GM23248 (cell line): ENCODE data around the gene XKR7. TPM values are rescaled to one million over a fixed set of nuclear protein-coding genes. Genes with fewer than 3 reads are reported as not detected.

Experiments used
- DNase-seq: peaks from one replicate; pipeline ENCODE4 v3.0.0-alpha.2; 2015
- H2AFZ ChIP-seq: fragments of 200-600 bp; sonication (generic); 2 replicates; pipeline ENCODE4 v1.6.1; 2016; ENCODE audit warnings: antibody characterized with exemption
- H3F3A ChIP-seq: fragments of 200-600 bp; sonication (generic); 2 replicates; pipeline ENCODE4 v1.6.1; 2016; ENCODE audit warnings: mild to moderate bottlenecking, antibody characterized with exemption, mixed run types; ENCODE audit not compliant: insufficient read depth
- H3K27ac ChIP-seq: fragments of 200-600 bp; sonication (generic); 2 replicates; pipeline ENCODE4 v1.5.1; 2016; ENCODE audit warnings: mild to moderate bottlenecking
- H3K27me3 ChIP-seq: fragments of 200-600 bp; sonication (generic); replicated peaks from 2 replicates; pipeline ENCODE4 v1.6.1; 2016; ENCODE audit warnings: mild to moderate bottlenecking; ENCODE audit not compliant: insufficient read depth
- H3K36me3 ChIP-seq: fragments of 200-600 bp; sonication (generic); 2 replicates; pipeline ENCODE4 v1.6.1; 2016; ENCODE audit warnings: low read depth, mild to moderate bottlenecking
- H3K4me1 ChIP-seq: fragments of 200-600 bp; sonication (generic); 2 replicates; pipeline ENCODE4 v1.6.1; 2016; ENCODE audit warnings: mild to moderate bottlenecking; ENCODE audit not compliant: insufficient read depth
- H3K4me2 ChIP-seq: fragments of 200-600 bp; sonication (generic); one replicate; pipeline ENCODE4 v1.6.1; 2016; ENCODE audit warnings: mild to moderate bottlenecking; ENCODE audit not compliant: unreplicated experiment
- H3K4me3 ChIP-seq: fragments of 200-600 bp; sonication (generic); 2 replicates; pipeline ENCODE4 v1.5.1; 2016; ENCODE audit warnings: mild to moderate bottlenecking
- H3K79me2 ChIP-seq: fragments of 200-600 bp; sonication (generic); 2 replicates; pipeline ENCODE4 v1.6.1; 2016; ENCODE audit warnings: mild to moderate bottlenecking; ENCODE audit not compliant: insufficient read depth
- H3K9ac ChIP-seq: fragments of 200-600 bp; sonication (generic); 2 replicates; pipeline ENCODE4 v1.6.1; 2016; ENCODE audit warnings: mild to moderate bottlenecking
- H3K9me2 ChIP-seq: fragments of 200-600 bp; sonication (generic); 2 replicates; pipeline ENCODE4 v1.6.1; 2016; ENCODE audit warnings: mixed run types, mild to moderate bottlenecking, moderate library complexity; ENCODE audit not compliant: insufficient read depth
- H3K9me3 ChIP-seq: fragments of 200-600 bp; sonication (generic); one replicate; pipeline ENCODE4 v1.6.1; 2017; ENCODE audit warnings: low read depth
- H4K20me1 ChIP-seq: fragments of 200-600 bp; sonication (generic); 2 replicates; pipeline ENCODE4 v1.6.0; 2016; ENCODE audit not compliant: insufficient read depth
- EZH2 ChIP-seq: fragments of 200-600 bp; sonication (generic); IDR thresholded peaks from 2 replicates; pipeline ENCODE4 v1.6.1; 2018; ENCODE audit warnings: antibody characterized with exemption, mild to moderate bottlenecking; ENCODE audit not compliant: insufficient read depth, poor library complexity, severe bottlenecking
- EZH2phosphoT487 ChIP-seq: fragments of 200-600 bp; sonication (generic); IDR thresholded peaks from 2 replicates; pipeline ENCODE4 v1.6.1; 2018; ENCODE audit warnings: antibody characterized with exemption, moderate library complexity, mild to moderate bottlenecking, low read depth; ENCODE audit not compliant: insufficient read depth
- WGBS, 2 experiments: methylation state at CpG; one replicate each; pipeline ENCODE4 v1.1.6; 2015 to 2017; ENCODE audit warnings: low lambda C conversion rate in 2 of 2, low coverage in 1 of 2; ENCODE audit errors: missing lambda C conversion rate in 2 of 2; 5-methylcytosine and 5-hydroxymethylcytosine counted together
- in situ Hi-C: fragments of 300-500 bp; cut with MboI; formaldehyde crosslinking; loops from 2 replicates; pipeline ENCODE4 v1.15.0; 2020
- polyA plus RNA-seq: library from polyadenylated mRNA; unstranded; fragments of >200 nt; fragmentation: Nextera tagmentation; extraction: Ambion mirVana; gene quantifications from 2 replicates; pipeline ENCODE4 v1.2.1, GENCODE V29; 2016
- total RNA-seq: library from RNA; depleted of rRNA; stranded (reverse); fragments of >200 nt; shearing (Covaris generic); gene quantifications from 2 replicates; pipeline ENCODE4 v1.2.3, GENCODE V29; 2014

The XKR7 gene
- total and polyA plus RNA-seq, 2 experiments from 2014 or later, result not detected

GRCh38 chr20:31943052-31943471 is 24.9 kb upstream of the XKR7 start:
- no peak overlapping the region for H3K9ac ChIP-seq
- H3K9me3 ChIP-seq, result no peaks in the 10 kb centered on the region
- no peak overlapping the region for H3K4me2 ChIP-seq
- H3K4me3 ChIP-seq, result no peak overlapping the region
- H3K9me2 ChIP-seq, result no peaks in the 10 kb centered on the region
- H3K36me3 ChIP-seq, result peaks cover 10% of the 10 kb centered on the region
- no peaks in the 10 kb centered on the region for H3K79me2 ChIP-seq
- no peak for DNase-seq
- WGBS, 2 experiments, result 56 to 59% methylated on average over 2 of the region's 2 CpGs
- H3F3A ChIP-seq, result no peaks in the 10 kb centered on the region
- no peaks in the 10 kb centered on the region for H3K4me1 ChIP-seq
- no peaks in the 10 kb centered on the region for H3K27me3 ChIP-seq
- in situ Hi-C loops, result no loop called here
- TF ChIP-seq EZH2phosphoT487, result no peak
- TF ChIP-seq EZH2, result no peak
- H3K27ac ChIP-seq, result no peak overlapping the region
- H2AFZ ChIP-seq, result no peak overlapping the region
- no peaks in the 10 kb centered on the region for H4K20me1 ChIP-seq

- Histone ChIP-seq H3K4me3 (no peak overlapping the region), H3K9me3 (no peaks in the 10 kb centered on the region), H4K20me1 (no peaks in the 10 kb centered on the region), H3F3A (no peaks in the 10 kb centered on the region), H3K9me2 (no peaks in the 10 kb centered on the region), H3K36me3 (peaks cover 19% of the 10 kb centered on the region), H3K27ac (no peak overlapping the region), H3K4me1 (no peaks in the 10 kb centered on the region; the same call in 1 of the 2 replicates), H3K9ac (no peak overlapping the region), H3K79me2 (peaks cover 17% of the 10 kb centered on the region), H3K4me2 (no peak overlapping the region), H3K27me3 (no peaks in the 10 kb centered on the region), H2AFZ (no peak overlapping the region)
- TF ChIP-seq EZH2, result no peak
- no peak for TF ChIP-seq EZH2phosphoT487
- no peak for DNase-seq
- in situ Hi-C loops, result no loop called here
- WGBS, 2 experiments, result 81% methylated on average over 4 of the region's 4 CpGs
Observed at GRCh38 chr20:31945319-31945718, 22.6 kb upstream of the XKR7 start.

GRCh38 chr20:31945785-31946184 is 22.2 kb upstream of the XKR7 start:
- in situ Hi-C loops, result no loop called here

GRCh38 chr20:31948008-31948407 is 19.9 kb upstream of the XKR7 start:
- Histone ChIP-seq H3K4me3 (no peak overlapping the region), H3K79me2 (peaks cover 31% of the 10 kb centered on the region), H3K9me3 (no peaks in the 10 kb centered on the region), H3K4me1 (peaks cover 7% of the 10 kb centered on the region), H3K27ac (no peak overlapping the region), H3K36me3 (peaks cover 19% of the 10 kb centered on the region), H4K20me1 (no peaks in the 10 kb centered on the region), H3K4me2 (no peak overlapping the region), H3K9me2 (no peaks in the 10 kb centered on the region), H3K27me3 (no peaks in the 10 kb centered on the region), H3K9ac (no peak overlapping the region), H2AFZ (no peak overlapping the region), H3F3A (no peaks in the 10 kb centered on the region)
- 98 to 100% methylated on average over 2 of the region's 2 CpGs for WGBS, 2 experiments
- peak; percentile 12 for DNase-seq
- no peak for TF ChIP-seq EZH2
- no peak for TF ChIP-seq EZH2phosphoT487
- in situ Hi-C loops, result no loop called here

More at GRCh38 chr20:31945785-31946184, 22.2 kb upstream of the XKR7 start:
- H3K79me2 ChIP-seq, result peaks cover 21% of the 10 kb centered on the region
- H2AFZ ChIP-seq, result no peak overlapping the region
- no peaks in the 10 kb centered on the region for H3K9me3 ChIP-seq
- no peak overlapping the region for H3K4me2 ChIP-seq
- H3F3A ChIP-seq, result no peaks in the 10 kb centered on the region
- peak; percentile 36 for DNase-seq
- no peak overlapping the region for H3K27ac ChIP-seq
- H3K4me3 ChIP-seq, result no peak overlapping the region
- H3K27me3 ChIP-seq, result no peaks in the 10 kb centered on the region
- TF ChIP-seq EZH2 (no peak), EZH2phosphoT487 (no peak)
- WGBS, 2 experiments, result 18 to 28% methylated on average over 6 of the region's 6 CpGs
- no peaks in the 10 kb centered on the region for H4K20me1 ChIP-seq
- no peaks in the 10 kb centered on the region for H3K9me2 ChIP-seq
- peaks cover 4% of the 10 kb centered on the region for H3K4me1 ChIP-seq
- no peak overlapping the region for H3K9ac ChIP-seq
- H3K36me3 ChIP-seq, result peaks cover 19% of the 10 kb centered on the region
